ENCODE data around the gene PKIB.

PKIB gene

DNA sequence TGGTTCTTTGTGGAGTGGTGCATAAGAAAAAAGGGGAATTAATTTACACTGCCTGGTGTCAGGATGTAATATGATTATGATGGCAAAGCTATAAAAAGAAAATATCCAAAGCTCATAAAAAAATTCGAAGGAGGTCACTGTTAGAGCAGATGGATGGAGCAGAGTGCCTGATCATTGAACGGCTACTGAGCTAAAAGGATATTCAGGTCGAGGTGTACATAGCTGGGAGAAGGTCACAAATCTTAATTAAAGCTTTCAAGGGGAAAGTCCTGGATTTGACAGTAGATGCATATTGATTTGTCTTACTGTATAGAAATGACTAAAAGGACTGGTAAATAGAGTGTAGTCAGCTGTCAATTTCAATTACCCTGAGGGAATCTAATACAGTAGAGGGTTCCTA lies 84.4 kb downstream of the PKIB start:
- DNase-seq = no peak
- TF ChIP-seq GATA1 (IDR thresholded peaks at IDR 0.05; ENCODE audit: low read depth, low read length) = no peak
- TF ChIP-seq POLR2A (IDR thresholded peaks at IDR 0.05; ENCODE audit: low read length) = no peak

DNA sequence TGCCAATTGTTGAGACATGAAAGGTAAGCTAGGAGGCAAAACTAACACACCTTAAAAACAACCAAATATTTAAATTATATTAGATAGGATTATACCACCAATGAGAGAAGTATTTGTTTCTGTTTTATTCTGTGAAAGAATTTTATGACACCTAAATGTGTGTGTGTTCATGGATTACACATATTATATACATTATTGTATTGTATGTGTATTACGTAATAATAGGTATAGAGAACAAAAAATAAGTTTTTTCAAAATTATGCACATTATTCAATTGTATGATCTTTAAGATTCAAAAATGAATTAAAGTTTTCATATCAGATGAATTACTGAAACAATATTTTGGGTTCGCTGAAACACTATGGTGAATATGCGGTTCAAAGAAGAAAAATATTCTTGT lies 85.0 kb downstream of the PKIB start:
- DNase-seq = no peak
- TF ChIP-seq POLR2A (IDR thresholded peaks at IDR 0.05; ENCODE audit: low read length) (no peak), GATA1 (IDR thresholded peaks at IDR 0.05; ENCODE audit: low read depth, low read length) (no peak)

DNA sequence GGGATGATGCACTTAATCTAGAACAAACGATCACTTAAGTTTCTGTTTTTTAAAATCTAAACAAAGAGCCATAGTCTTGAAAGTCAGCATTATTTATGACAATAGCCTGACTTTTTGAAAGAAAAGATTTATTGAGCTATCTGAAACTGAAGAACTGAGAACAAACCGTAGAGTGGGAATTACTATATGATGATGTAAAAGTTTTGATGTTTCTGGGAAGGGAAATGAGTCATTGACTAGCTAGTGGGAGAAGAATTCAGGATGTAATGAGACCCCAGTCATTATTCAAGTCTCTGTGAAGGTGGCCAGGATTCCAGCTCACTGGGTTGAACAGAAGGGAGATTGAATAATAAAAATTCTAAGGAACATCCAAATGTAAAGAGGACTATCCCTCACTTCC lies 85.9 kb downstream of the PKIB start:
- DNase-seq = no peak
- TF ChIP-seq POLR2A (IDR thresholded peaks at IDR 0.05; ENCODE audit: low read length) (no peak), GATA1 (IDR thresholded peaks at IDR 0.05; ENCODE audit: low read depth, low read length) (no peak)

DNA sequence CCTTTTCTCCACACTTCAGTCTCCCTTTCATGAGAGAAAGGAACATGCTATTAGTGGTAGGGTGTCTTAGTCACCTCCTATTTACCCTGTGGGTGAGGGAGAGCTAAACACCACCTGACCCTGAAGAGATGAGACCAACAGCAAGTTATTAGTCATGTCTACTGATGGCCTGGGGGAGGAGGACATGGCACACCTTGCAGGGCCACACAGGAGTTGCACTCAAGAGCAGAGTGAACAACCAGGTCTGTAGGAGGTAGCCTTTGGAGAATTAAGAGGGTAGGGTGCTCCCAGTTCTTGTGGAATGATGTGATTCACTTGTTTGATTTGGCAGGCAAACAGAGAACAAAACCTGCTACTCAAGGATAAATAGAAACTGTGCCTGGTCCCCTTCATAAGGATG lies 86.6 kb downstream of the PKIB start:
- DNase-seq = no peak
- TF ChIP-seq GATA1 (IDR thresholded peaks at IDR 0.05; ENCODE audit: low read depth, low read length) (no peak), POLR2A (IDR thresholded peaks at IDR 0.05; ENCODE audit: low read length) (no peak)

DNA sequence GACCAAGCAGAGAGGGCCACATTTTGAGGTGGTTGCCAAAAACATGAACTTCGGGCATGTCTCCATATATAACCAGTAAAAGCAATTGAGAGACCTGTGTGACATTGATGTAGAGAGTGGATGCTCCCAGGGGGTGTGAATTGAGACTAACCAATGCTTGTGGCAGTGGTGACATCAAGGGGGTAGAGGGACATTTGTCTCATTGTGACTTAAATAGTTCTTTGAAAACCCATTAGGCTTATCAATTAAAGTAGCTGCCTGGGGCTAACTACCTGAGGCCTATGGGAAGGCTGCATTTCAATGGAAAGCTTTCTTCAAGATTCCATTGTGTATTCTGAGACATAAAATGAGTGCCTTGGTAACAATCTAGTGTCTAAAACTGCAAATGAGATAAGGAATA lies 87.3 kb downstream of the PKIB start:
- no peak for DNase-seq
- TF ChIP-seq POLR2A (IDR thresholded peaks at IDR 0.05; ENCODE audit: low read length) = no peak
- TF ChIP-seq GATA1 (IDR thresholded peaks at IDR 0.05; ENCODE audit: low read depth, low read length) = no peak

DNA sequence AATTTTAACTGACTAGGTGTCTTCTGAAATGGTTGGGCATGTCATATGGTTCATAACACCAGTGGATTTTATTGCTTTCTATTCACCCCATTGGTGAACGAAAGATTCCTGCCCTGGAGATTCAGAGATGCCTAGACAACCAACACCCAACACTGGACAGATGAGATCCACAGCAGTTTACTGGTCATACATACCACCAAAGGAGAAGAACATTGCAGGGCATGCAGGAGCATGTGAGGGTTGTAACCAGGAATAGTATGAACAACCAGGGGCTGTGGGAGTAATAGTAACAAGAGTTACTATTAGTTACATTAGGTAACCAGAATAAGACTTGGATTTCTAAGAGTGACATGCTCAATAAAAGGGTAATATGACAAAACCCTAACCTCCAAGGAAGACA lies 91.5 kb downstream of the PKIB start:
- TF ChIP-seq GATA1 (IDR thresholded peaks at IDR 0.05; ENCODE audit: low read depth, low read length) (no peak), POLR2A (IDR thresholded peaks at IDR 0.05; ENCODE audit: low read length) (no peak)
- no peak for DNase-seq

DNA sequence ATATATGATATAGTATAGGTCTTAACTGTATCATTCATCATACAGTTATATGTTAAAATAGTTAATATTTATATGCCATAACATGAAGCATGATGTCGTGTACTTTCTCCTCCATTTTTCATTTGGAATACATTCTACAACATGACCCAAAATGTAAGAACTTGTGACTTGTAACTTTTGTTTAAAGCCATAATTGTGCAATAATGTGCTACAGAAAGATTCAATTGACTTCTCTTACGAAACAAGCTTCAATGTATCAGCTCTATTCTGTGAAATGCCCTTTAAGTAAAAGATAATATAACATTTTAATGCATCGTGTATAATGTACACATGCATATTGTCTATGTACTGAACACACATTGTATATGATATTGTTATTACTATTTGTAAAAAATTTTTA lies 92.6 kb downstream of the PKIB start:
- DNase-seq = no peak
- no peak for TF ChIP-seq POLR2A (IDR thresholded peaks at IDR 0.05; ENCODE audit: low read length)
- no peak for TF ChIP-seq GATA1 (IDR thresholded peaks at IDR 0.05; ENCODE audit: low read depth, low read length)

DNA sequence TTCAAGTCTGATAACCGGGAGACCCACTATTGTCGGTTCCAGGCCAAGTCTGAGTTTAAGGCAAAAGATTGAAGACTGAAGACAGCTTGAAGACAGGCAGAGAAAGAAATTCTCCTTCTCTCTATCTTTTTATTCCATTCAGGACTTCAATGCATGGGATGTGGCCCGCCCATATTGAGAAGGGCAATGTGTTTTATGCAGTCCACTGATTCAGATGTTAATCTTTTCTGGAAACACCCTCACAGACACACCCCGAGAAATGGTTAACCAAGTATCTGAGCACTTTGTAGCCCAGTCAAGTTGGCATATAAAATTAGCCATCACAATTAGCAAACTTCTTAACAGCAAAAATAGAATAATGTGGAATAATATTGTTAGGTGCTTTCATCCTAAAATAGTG lies 93.9 kb downstream of the PKIB start:
- TF ChIP-seq POLR2A (IDR thresholded peaks at IDR 0.05; ENCODE audit: low read length) = no peak
- no peak for TF ChIP-seq GATA1 (IDR thresholded peaks at IDR 0.05; ENCODE audit: low read depth, low read length)
- DNase-seq = no peak

DNA sequence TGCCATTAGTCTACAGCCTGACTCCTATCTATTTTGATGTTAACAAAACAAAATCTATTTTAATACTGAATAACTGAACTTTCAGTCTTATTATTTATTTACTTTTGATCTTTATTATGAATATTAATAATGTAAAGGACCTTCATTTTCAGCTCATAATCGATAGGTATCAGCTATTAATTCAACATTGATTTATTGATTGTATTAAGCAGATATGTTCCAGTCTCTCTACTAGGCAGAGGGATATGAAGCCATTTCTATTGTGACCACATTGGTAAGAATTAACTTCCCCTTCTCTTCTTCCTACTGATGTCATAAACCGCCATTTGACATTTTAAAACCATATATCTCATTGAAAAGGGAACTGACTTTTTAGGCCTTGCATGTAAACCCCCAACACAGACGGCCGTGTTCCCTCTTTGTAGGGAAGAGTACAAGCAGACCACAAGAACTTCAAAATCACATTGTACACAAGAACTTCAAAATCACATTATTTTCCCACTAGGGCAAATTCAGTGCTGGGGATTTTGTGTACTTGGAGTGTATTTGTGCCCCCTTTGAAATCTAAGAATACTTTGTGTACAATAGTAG lies 99.8 kb downstream of the PKIB start:
- TF ChIP-seq POLR2A (IDR thresholded peaks at IDR 0.05; ENCODE audit: low read length) (no peak), GATA1 (IDR thresholded peaks at IDR 0.05; ENCODE audit: low read depth, low read length) (no peak)
- no peak for DNase-seq

DNA sequence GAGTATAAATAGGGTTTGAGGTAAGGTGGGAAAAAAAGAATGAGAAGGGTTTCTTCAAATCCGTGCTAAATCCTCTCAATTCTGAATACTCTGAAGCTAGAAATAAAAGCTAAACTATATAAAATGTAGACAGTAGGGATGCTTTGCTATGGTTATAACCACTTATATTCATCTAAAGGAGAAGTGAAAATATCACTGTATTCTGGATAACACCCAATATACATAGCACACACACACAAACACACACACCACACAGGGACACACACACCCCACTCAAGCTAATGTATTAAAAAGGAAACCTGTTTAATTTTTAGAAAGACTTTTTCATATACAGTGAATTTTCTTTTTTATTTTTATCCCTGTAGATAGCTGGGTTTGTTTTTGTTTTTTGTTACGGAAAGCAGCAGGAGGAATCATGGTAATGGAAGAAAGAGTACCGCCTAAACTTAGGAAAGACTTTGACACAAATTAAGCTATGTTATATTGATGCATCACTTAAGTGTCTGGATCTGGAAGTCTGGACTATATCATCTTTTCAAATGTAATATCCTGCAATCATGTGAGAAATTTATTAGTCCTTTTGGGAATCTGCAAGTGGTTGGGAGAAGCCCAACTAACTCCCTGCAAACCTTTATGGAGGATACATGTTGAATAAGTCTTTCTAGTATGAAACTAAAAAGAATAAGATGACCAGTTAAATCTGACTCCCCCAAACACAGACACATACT lies 100.9 kb downstream of the PKIB start:
- TF ChIP-seq GATA1 (IDR thresholded peaks at IDR 0.05; ENCODE audit: low read depth, low read length) = no peak
- TF ChIP-seq POLR2A (IDR thresholded peaks at IDR 0.05; ENCODE audit: low read length) = no peak
- DNase-seq = no peak

DNA sequence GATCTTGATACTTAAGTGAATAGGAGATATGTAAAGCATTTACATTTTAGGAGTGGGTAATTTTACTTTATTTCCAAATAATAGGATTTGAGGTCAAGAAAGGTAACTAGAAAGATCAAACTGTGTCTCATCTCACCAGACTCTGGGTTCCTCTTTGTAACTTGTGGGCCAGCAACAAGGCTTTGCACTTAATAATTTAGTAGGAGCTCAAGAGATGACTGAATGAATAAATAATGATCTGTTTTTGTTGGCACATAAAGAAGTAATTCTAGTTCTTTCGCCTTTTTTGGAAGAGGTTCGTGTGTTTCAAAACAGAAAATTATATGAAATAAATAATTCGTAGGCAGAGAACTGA lies 101.9 kb downstream of the PKIB start:
- TF ChIP-seq POLR2A (IDR thresholded peaks at IDR 0.05; ENCODE audit: low read length) (no peak), GATA1 (IDR thresholded peaks at IDR 0.05; ENCODE audit: low read depth, low read length) (no peak)
- DNase-seq = no peak

DNA sequence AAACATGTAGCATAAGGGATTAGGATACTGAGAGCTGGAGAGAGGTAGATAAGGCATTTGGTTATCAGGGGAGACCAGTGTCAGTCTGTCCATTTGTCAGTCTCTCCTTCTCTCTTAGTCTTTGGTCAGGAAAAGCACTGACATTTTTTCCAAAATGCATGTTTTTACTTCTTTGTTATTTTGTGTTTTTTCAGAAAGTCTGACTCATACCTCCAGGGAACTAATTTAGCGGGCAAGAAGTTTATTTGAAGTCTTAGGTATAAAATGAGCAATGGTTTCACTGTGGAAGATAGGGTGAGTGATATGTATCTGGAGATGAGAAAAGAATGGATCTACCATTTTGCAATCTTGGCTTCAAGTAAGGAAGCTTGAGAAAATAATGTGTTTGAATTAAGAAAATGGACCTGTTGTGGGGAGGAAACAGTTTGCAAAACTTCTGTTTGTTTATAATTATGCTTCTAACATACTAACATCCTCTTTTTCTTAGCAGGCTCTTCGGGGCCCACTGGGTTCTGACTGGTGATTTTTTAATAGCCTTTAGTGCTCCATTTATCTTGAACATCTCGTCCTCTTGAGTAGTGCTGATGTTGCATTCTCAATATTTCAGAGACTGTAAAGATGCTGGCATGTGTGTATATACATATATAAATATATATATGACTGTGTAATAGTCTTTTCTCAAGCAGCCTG lies 102.4 kb downstream of the PKIB start:
- DNase-seq = peak; percentile 20 to 77

DNA sequence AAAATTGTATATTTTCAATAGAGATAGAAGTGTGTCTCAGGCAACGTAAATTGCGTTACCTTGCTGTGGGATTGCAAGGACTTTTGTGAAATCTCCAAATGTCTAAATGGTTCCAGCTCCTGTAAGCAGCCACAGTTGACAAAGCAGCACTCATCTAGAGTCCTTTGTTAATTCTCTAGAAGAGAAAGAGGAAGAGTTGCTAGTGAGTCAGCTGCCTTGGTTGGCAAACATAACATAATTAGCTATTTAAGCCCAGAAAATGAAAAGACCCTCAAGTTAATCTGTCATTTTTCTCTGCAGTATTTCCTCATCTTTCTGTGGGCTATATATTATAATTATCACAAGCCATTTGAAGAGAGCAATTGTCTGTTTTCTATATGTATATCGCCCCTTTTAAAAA lies 102.9 kb downstream of the PKIB start:
- DNase-seq = no peak
- TF ChIP-seq GATA1 (IDR thresholded peaks at IDR 0.05; ENCODE audit: low read depth, low read length) = no peak
- TF ChIP-seq POLR2A (IDR thresholded peaks at IDR 0.05; ENCODE audit: low read length) = no peak

More for the DNA sequence above, 102.4 kb downstream of the PKIB start:
- TF ChIP-seq GATA1 (IDR thresholded peaks at IDR 0.05; ENCODE audit: low read depth, low read length) = no peak

DNA sequence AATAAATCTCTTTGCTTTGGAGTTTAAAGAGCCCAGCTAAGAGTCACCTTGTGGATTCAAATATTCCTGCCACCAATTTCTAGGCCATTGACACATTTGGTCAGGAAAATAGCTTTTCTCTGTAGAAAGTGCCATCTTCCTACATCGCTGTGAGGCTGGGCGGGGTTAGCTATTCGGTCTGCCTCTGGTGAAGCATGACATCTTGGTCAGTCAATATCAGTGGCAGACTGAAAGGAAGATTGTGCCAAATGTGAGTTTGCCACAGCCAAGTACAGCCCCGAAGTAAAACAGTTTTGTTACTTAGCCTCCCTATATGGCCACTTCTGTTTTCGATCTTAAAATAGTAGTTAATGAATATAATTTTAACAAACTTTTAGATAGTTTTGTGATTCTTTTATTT lies 103.9 kb downstream of the PKIB start:
- no peak for TF ChIP-seq GATA1 (IDR thresholded peaks at IDR 0.05; ENCODE audit: low read depth, low read length)
- TF ChIP-seq POLR2A (IDR thresholded peaks at IDR 0.05; ENCODE audit: low read length) = no peak
- DNase-seq = peak in 1 of 2 experiments; percentile 12

DNA sequence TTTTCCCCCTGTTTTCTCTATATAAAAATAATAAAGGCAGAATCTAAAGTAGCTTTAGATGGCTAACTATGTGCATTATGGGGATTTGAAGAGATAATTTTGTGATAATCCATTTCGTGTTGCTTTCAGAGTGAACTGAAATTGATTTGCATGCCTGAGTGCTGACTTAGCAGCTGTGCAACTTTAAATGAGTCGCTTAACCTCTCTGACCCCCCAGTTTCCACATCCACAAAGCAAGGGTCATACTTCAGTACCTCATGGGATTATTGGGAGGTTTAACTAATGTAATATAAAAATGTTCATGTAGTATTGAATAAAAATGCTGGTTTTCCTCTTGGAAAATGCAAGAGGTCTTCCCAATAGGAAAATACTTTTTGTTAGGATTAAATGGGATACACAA lies 105.5 kb downstream of the PKIB start:
- DNase-seq = no peak
- TF ChIP-seq POLR2A (IDR thresholded peaks at IDR 0.05; ENCODE audit: low read length) = no peak
- no peak for TF ChIP-seq GATA1 (IDR thresholded peaks at IDR 0.05; ENCODE audit: low read depth, low read length)

Data from erythroblast (primary cell).